HG03135 (cell line): ENCODE results near the gene CD8B2.
"Not testable (repeated sequence)": the region's sequence is repeated elsewhere in the genome, so short reads cannot be mapped to it uniquely, and the experiment has no call there.

ENCODE experiments used
- ATAC-seq: cut with Tn5 transposase; IDR thresholded peaks from one replicate; pipeline ENCODE4 v1.9.1; 2021; ENCODE audit warnings: mild to moderate bottlenecking, moderate library complexity; ENCODE audit not compliant: unreplicated experiment

CD8B2 gene

GRCh38 chr2:106486551-106487385, at the start of gene CD8B2:
CD8B2 (plus strand) TSS chr2:106487364; CDS start chr2:106487427, 63 bp downstream.
- not testable (repeated sequence) for ATAC-seq

GRCh38 chr2:106461882-106462281, 25.3 kb upstream of the CD8B2 start:
- ATAC-seq, result not testable (repeated sequence)

GRCh38 chr2:106467516-106467915, 19.6 kb upstream of the CD8B2 start:
- not testable (repeated sequence) for ATAC-seq

- not testable (repeated sequence) for ATAC-seq
These were observed 19.1 kb upstream of the CD8B2 start, which contains the start of gene RGPD3 for GRCh38 chr2:106468107-106468506. RGPD3 (minus strand) TSS chr2:106468413; CDS start chr2:106468288, 125 bp downstream.

- not testable (repeated sequence) for ATAC-seq
These were observed 16.5 kb upstream of the CD8B2 start for GRCh38 chr2:106470658-106471057.

GRCh38 chr2:106477647-106478046, 9.5 kb upstream of the CD8B2 start:
- not testable (repeated sequence) for ATAC-seq

- not testable (repeated sequence) for ATAC-seq
These were observed 7.6 kb upstream of the CD8B2 start for GRCh38 chr2:106479563-106479962.

GRCh38 chr2:106487386-106488191, 425 bp downstream of the CD8B2 start:
- ATAC-seq, result not testable (repeated sequence)

GRCh38 chr2:106489701-106490100, 2.5 kb downstream of the CD8B2 start:
- not testable (repeated sequence) for ATAC-seq

- ATAC-seq, result not testable (repeated sequence)
These were observed 5.2 kb downstream of the CD8B2 start for GRCh38 chr2:106492399-106492798.

GRCh38 chr2:106492913-106493312, 5.7 kb downstream of the CD8B2 start:
- ATAC-seq, result not testable (repeated sequence)

- ATAC-seq, result not testable (repeated sequence)
These were observed 11.4 kb downstream of the CD8B2 start for GRCh38 chr2:106498549-106498948.

GRCh38 chr2:106500350-106500749, 13.2 kb downstream of the CD8B2 start:
- not testable (repeated sequence) for ATAC-seq

GRCh38 chr2:106502351-106502750, 15.2 kb downstream of the CD8B2 start:
- ATAC-seq, result not testable (repeated sequence)

- not testable (repeated sequence) for ATAC-seq
These were observed 17.0 kb downstream of the CD8B2 start for GRCh38 chr2:106504192-106504591.

- not testable (repeated sequence) for ATAC-seq
These were observed 17.6 kb downstream of the CD8B2 start for GRCh38 chr2:106504787-106505186.

- not testable (repeated sequence) for ATAC-seq
These were observed 19.0 kb downstream of the CD8B2 start for GRCh38 chr2:106506002-106506687.

GRCh38 chr2:106508660-106509373, 21.7 kb downstream of the CD8B2 start:
- ATAC-seq, result not testable (repeated sequence)

GRCh38 chr2:106509374-106509770, 22.2 kb downstream of the CD8B2 start:
- ATAC-seq, result not testable (repeated sequence)

- not testable (repeated sequence) for ATAC-seq
These were observed 23.6 kb downstream of the CD8B2 start for GRCh38 chr2:106510791-106511190.
